ENCODE data around the gene KDM4B. TPM values are rescaled to one million over a fixed set of nuclear protein-coding genes. Genes with fewer than 3 reads are reported as not detected.

The KDM4B gene
- total and polyA plus RNA-seq, 4 donors, result 17.1 to 49.5 (median 24.7) TPM

DNA sequence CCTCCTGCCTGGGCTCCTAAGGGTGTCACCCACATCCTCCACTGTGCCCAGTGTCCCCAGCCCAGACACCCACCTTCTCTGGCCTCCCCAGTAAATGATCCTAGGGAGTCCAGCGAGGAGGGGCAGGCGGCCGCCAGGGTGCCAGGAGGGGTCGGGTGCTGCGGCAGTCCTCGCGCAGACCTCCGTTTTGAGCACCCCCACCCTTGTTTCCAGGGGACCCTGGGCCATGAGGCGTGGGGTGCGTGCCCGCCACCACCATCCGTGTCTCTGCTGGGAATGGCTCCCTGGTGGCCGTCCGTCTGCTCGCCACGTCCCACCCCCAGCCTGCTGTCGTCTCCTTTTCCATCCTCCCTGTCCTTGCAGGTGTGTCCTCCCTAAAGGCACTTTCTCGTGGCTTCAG, 133.0 kb downstream of the KDM4B start:
- TF ChIP-seq, protein P1, sequence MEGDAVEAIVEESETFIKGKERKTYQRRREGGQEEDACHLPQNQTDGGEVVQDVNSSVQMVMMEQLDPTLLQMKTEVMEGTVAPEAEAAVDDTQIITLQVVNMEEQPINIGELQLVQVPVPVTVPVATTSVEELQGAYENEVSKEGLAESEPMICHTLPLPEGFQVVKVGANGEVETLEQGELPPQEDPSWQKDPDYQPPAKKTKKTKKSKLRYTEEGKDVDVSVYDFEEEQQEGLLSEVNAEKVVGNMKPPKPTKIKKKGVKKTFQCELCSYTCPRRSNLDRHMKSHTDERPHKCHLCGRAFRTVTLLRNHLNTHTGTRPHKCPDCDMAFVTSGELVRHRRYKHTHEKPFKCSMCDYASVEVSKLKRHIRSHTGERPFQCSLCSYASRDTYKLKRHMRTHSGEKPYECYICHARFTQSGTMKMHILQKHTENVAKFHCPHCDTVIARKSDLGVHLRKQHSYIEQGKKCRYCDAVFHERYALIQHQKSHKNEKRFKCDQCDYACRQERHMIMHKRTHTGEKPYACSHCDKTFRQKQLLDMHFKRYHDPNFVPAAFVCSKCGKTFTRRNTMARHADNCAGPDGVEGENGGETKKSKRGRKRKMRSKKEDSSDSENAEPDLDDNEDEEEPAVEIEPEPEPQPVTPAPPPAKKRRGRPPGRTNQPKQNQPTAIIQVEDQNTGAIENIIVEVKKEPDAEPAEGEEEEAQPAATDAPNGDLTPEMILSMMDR (IDR thresholded peaks at IDR 0.05; ENCODE audit: control extremely low read depth, extremely low read depth), result no peak
- no peak for DNase-seq
- Histone ChIP-seq H3K9me3 (ENCODE audit: control insufficient read depth in 4 of 4, insufficient read depth in 3 of 4, low read length in 3 of 4) (peaks cover 0 to 13% (median 7%) of the 10 kb centered on the region in 4 donors), H3K27ac (ENCODE audit: low read depth in 1 of 2, low read length in 1 of 2) (no peak overlapping the region), H3K9ac (ENCODE audit: insufficient read depth in 1 of 2, low read length in 2 of 2) (no peak overlapping the region), H3K4me1 (ENCODE audit: control insufficient read depth in 5 of 5, insufficient read depth in 5 of 5, low read length in 5 of 5) (peaks cover 0 to 16% (median 2%) of the 10 kb centered on the region in 5 donors), H3K27me3 (ENCODE audit: control insufficient read depth in 3 of 3, insufficient read depth in 3 of 3, low read length in 2 of 3) (no peaks in the 10 kb centered on the region), H3K4me3 (no peak overlapping the region), H3K36me3 (ENCODE audit: control insufficient read depth in 4 of 4, insufficient read depth in 4 of 4, low read length in 4 of 4) (peaks cover 4 to 31% (median 15%) of the 10 kb centered on the region in 4 donors)
- no peak for ATAC-seq (ENCODE audit: insufficient read depth, low FRiP score)
- 95 to 96% methylated on average over 16 to 18 of the region's 18 CpGs for WGBS, 2 donors

DNA sequence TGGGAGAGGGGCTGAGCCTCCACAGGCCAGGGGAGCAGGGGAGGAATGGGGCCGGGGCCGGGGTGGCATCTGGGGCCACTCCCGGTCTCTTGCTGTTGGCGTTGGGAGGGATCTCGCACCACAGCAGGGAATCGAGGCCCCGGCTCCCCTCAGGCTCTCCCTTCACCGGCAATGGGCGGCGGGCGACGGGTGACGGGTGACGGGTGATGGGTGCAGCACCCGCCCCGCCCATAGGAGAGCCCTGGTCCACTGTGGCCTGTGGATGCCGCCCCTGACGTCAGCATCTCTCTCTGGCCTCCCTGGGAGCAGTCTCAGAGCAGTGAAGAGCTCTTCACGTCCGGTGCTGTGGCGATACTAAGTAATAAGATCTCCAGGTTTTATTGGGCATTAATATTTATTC, 133.6 kb downstream of the KDM4B start:
- ATAC-seq (ENCODE audit: insufficient read depth, low FRiP score), result no peak
- no peak overlapping the region for H3K27ac ChIP-seq (ENCODE audit: low read depth in 1 of 2, low read length in 1 of 2)
- WGBS, 2 donors, result 95 to 96% methylated on average over 13 to 21 of the region's 21 CpGs
- H3K36me3 ChIP-seq (ENCODE audit: control insufficient read depth in 4 of 4, insufficient read depth in 4 of 4, low read length in 4 of 4), result peaks cover 4 to 28% (median 16%) of the 10 kb centered on the region in 4 donors
- no peak overlapping the region for H3K9ac ChIP-seq (ENCODE audit: insufficient read depth in 1 of 2, low read length in 2 of 2)
- H3K9me3 ChIP-seq (ENCODE audit: control insufficient read depth in 4 of 4, insufficient read depth in 3 of 4, low read length in 3 of 4), result peaks cover 0 to 13% (median 7%) of the 10 kb centered on the region in 4 donors
- DNase-seq, result no peak
- TF ChIP-seq, protein P1 (IDR thresholded peaks at IDR 0.05; ENCODE audit: control extremely low read depth, extremely low read depth), result no peak
- H3K4me3 ChIP-seq, result no peak overlapping the region
- H3K4me1 ChIP-seq (ENCODE audit: control insufficient read depth in 5 of 5, insufficient read depth in 5 of 5, low read length in 5 of 5), result peaks cover 0 to 16% (median 3%) of the 10 kb centered on the region in 5 donors
- no peaks in the 10 kb centered on the region for H3K27me3 ChIP-seq (ENCODE audit: control insufficient read depth in 3 of 3, insufficient read depth in 3 of 3, low read length in 2 of 3)

DNA sequence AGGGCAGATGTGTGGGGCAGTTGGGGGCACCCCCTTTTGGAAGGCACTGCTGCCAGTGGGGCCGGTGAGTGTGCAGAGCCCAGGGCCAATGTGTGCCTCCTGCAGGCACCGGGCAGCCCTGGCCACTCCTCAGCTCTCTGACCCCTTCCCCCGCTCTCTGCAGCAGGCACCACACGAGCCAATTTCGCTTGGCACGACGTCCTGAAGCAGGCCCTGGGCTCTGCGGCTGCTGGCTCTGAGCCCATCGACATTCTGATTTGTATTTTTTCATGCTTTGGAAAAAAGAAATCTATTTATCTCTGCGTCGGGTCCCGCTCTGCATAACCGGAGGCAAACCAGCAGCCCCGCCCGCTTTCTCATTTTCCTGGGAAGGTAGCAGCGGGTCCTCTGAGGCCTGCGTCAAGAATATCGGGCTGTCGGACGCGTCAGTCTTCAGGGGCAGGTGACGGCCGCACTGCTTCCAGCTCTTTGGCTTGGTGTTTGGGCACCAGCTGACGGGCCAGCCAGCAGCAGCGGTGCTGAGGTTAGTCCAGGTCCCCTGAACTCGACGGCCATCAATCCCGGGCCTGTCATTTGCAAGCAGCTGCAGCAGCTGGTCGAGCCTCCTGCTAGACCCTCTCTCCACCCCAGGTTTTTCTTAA, 134.3 kb downstream of the KDM4B start:
- H3K4me3 ChIP-seq, result no peak overlapping the region
- H3K9ac ChIP-seq (ENCODE audit: insufficient read depth in 1 of 2, low read length in 2 of 2), result no peak overlapping the region
- DNase-seq (peak; percentile 74 to 80 (median 79)), ATAC-seq (ENCODE audit: insufficient read depth, low FRiP score) (no peak)
- H3K27ac ChIP-seq (ENCODE audit: low read depth in 1 of 2, low read length in 1 of 2), result peak overlapping the region in 1 of 2 donors; percentile 46
- H3K4me1 ChIP-seq (ENCODE audit: control insufficient read depth in 5 of 5, insufficient read depth in 5 of 5, low read length in 5 of 5), result peaks cover 0 to 16% (median 3%) of the 10 kb centered on the region in 5 donors
- H3K36me3 ChIP-seq (ENCODE audit: control insufficient read depth in 4 of 4, insufficient read depth in 4 of 4, low read length in 4 of 4), result peaks cover 4 to 30% (median 18%) of the 10 kb centered on the region in 4 donors
- H3K9me3 ChIP-seq (ENCODE audit: control insufficient read depth in 4 of 4, insufficient read depth in 3 of 4, low read length in 3 of 4), result peaks cover 0 to 13% (median 7%) of the 10 kb centered on the region in 4 donors
- TF ChIP-seq, protein P1 (IDR thresholded peaks at IDR 0.05; ENCODE audit: control extremely low read depth, extremely low read depth), result no peak
- WGBS, 2 donors, result 58 to 80% methylated on average over 29 of the region's 29 CpGs
- no peaks in the 10 kb centered on the region for H3K27me3 ChIP-seq (ENCODE audit: control insufficient read depth in 3 of 3, insufficient read depth in 3 of 3, low read length in 2 of 3)
